ENCODE data around the gene WDFY3. TPM values are rescaled to one million over a fixed set of nuclear protein-coding genes. Genes with fewer than 3 reads are reported as not detected.

The WDFY3 gene
- total and polyA plus RNA-seq, 3 donors from 2014 or later = 31.7 to 168 (median 126) TPM

GRCh38 chr4:84800256-84800655 is 166.2 kb downstream of the WDFY3 start:
- Histone ChIP-seq H3K27ac (no peak overlapping the region), H3K4me1 (no peaks in the 10 kb centered on the region), H3K36me3 (ENCODE audit: low read depth, missing control alignments) (no peaks in the 10 kb centered on the region), H3K4me3 (no peak overlapping the region), H3K27me3 (no peaks in the 10 kb centered on the region), H3K9me3 (no peaks in the 10 kb centered on the region)
- DNase-seq = no peak
- TF ChIP-seq CTCF (IDR thresholded peaks at IDR 0.05) (no peak), POLR2A (IDR thresholded peaks at IDR 0.05) (no peak)
- intact Hi-C loops (cut with DNase I; ENCODE audit: low total_unique reads) = no loop called here

GRCh38 chr4:84799318-84799717 is 167.2 kb downstream of the WDFY3 start:
- Histone ChIP-seq H3K27ac (no peak overlapping the region), H3K36me3 (ENCODE audit: low read depth, missing control alignments) (no peaks in the 10 kb centered on the region), H3K4me3 (no peak overlapping the region), H3K4me1 (no peaks in the 10 kb centered on the region), H3K27me3 (no peaks in the 10 kb centered on the region), H3K9me3 (no peaks in the 10 kb centered on the region)
- no peak for TF ChIP-seq POLR2A (IDR thresholded peaks at IDR 0.05)
- TF ChIP-seq CTCF (IDR thresholded peaks at IDR 0.05) = no peak
- no peak for DNase-seq
- WGBS, 2 donors = 88 to 95% methylated on average over 3 of the region's 3 CpGs
- intact Hi-C loops (cut with DNase I; ENCODE audit: low total_unique reads) = no loop called here

GRCh38 chr4:84796394-84796793 is 170.1 kb downstream of the WDFY3 start:
- Histone ChIP-seq H3K27ac (no peak overlapping the region), H3K36me3 (ENCODE audit: low read depth, missing control alignments) (no peaks in the 10 kb centered on the region), H3K4me1 (no peaks in the 10 kb centered on the region), H3K9me3 (no peaks in the 10 kb centered on the region), H3K4me3 (no peak overlapping the region), H3K27me3 (no peaks in the 10 kb centered on the region)
- no peak for TF ChIP-seq POLR2A (IDR thresholded peaks at IDR 0.05)
- TF ChIP-seq CTCF (IDR thresholded peaks at IDR 0.05) = no peak
- no peak for DNase-seq
- 95% methylated on average over 3 of the region's 3 CpGs for WGBS, 2 donors
- intact Hi-C loops (cut with DNase I; ENCODE audit: low total_unique reads) = no loop called here

- no peaks in the 10 kb centered on the region for H3K4me1 ChIP-seq
- WGBS, 2 donors = 88 to 89% methylated on average over 4 of the region's 4 CpGs
- H3K36me3 ChIP-seq (ENCODE audit: low read depth, missing control alignments) = no peaks in the 10 kb centered on the region
- H3K9me3 ChIP-seq = no peaks in the 10 kb centered on the region
- no peak overlapping the region for H3K4me3 ChIP-seq
- no peak overlapping the region for H3K27ac ChIP-seq
- no peak for TF ChIP-seq POLR2A (IDR thresholded peaks at IDR 0.05)
- no peaks in the 10 kb centered on the region for H3K27me3 ChIP-seq
- DNase-seq = no peak
- intact Hi-C loops (cut with DNase I; ENCODE audit: low total_unique reads) = no loop called here
Observed at GRCh38 chr4:84792366-84793301, 173.9 kb downstream of the WDFY3 start.

- H3K27me3 ChIP-seq = no peaks in the 10 kb centered on the region
- H3K36me3 ChIP-seq (ENCODE audit: low read depth, missing control alignments) = no peaks in the 10 kb centered on the region
- no peak overlapping the region for H3K4me3 ChIP-seq
- TF ChIP-seq CTCF (IDR thresholded peaks at IDR 0.05) = no peak
- no peak for TF ChIP-seq POLR2A (IDR thresholded peaks at IDR 0.05)
- no peaks in the 10 kb centered on the region for H3K4me1 ChIP-seq
- WGBS, 2 donors = 91 to 92% methylated on average over 5 of the region's 5 CpGs
- no peaks in the 10 kb centered on the region for H3K9me3 ChIP-seq
- DNase-seq = no peak
- intact Hi-C loops (cut with DNase I; ENCODE audit: low total_unique reads) = no loop called here
- H3K27ac ChIP-seq = no peak overlapping the region
Observed at GRCh38 chr4:84790769-84791565, 175.5 kb downstream of the WDFY3 start.

Data from testis (tissue), 3 donors.